ENCODE measurements around the gene TMPRSS11B. TPM values are rescaled to one million over a fixed set of nuclear protein-coding genes. Genes with fewer than 3 reads are reported as not detected.

TMPRSS11B gene
- total RNA-seq, 1 donor from 2014 or later: not detected

GRCh38 chr4:68272380-68272779, 26.9 kb upstream of the TMPRSS11B start:
- Mint-ChIP-seq H3K27me3 (ENCODE audit: unreplicated experiment) (peaks cover 2% of the 10 kb centered on the region), H3K4me3 (ENCODE audit: unreplicated experiment) (peak overlapping the region; percentile 76), H3K9me3 (ENCODE audit: unreplicated experiment) (peaks cover 4% of the 10 kb centered on the region), H3K4me1 (ENCODE audit: low read depth, unreplicated experiment) (no peaks in the 10 kb centered on the region), H3K27ac (ENCODE audit: unreplicated experiment) (no peak overlapping the region), H3K36me3 (ENCODE audit: unreplicated experiment) (no peaks in the 10 kb centered on the region)
- TF ChIP-seq CTCF (IDR thresholded peaks at IDR 0.05; ENCODE audit: partially characterized antibody, unreplicated experiment): no peak
- no peak for DNase-seq

DNA sequence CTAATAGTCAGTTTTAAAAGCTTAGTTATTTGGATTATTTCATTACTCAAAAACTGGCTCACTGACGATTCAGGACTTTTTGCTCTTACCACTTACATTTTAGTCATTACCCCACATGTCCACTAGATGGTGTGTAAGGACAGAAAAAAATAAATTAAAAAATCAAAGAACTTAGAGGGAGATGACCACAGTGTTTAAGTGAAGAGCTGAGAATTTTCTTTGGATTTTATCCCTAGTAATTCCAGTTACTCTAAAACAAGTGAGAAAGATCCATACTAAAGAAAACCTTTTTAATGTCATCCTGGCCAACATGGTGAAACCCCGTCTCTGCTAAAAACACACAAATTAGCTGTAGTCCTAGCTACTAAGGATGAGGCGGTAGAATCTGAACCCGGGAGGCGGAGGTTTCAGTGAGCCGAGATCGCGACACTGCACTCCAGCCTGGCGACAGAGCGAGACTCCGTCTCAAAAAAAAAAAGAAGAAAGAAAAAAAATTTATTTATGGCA, 26.4 kb upstream of the TMPRSS11B start:
- peak; percentile 88 for TF ChIP-seq CTCF (IDR thresholded peaks at IDR 0.05; ENCODE audit: partially characterized antibody, unreplicated experiment)
- DNase-seq: no peak
- Mint-ChIP-seq H3K36me3 (ENCODE audit: unreplicated experiment) (no peaks in the 10 kb centered on the region), H3K27ac (ENCODE audit: unreplicated experiment) (no peak overlapping the region), H3K4me1 (ENCODE audit: low read depth, unreplicated experiment) (no peaks in the 10 kb centered on the region), H3K9me3 (ENCODE audit: unreplicated experiment) (peaks cover 4% of the 10 kb centered on the region), H3K4me3 (ENCODE audit: unreplicated experiment) (peak overlapping the region; percentile 76), H3K27me3 (ENCODE audit: unreplicated experiment) (peaks cover 2% of the 10 kb centered on the region)

DNA sequence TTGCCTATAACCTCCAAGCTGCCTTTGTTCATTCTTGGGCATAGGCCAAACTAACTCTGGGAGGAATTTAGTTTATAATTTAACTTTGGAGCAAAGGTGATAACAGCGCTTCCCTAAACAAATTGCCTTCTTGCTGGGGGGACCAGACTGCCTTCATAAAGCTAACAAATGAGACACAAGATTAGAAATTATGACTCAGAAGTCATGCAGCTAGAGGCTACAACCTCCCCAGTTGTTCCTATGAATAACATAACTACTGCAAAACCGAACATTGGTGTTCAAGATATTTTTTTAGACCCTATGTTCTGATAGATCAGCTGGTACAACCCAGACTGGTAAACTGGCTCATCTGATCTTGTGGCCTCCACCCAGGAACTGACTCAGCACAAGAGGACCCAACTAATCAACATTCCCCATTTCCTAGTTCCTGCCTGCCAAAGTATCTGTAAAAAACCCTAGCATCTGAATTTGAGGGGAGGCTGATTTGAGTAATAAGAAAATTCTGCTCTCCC, 22.0 kb upstream of the TMPRSS11B start:
- Mint-ChIP-seq H3K4me3 (ENCODE audit: unreplicated experiment) (no peak overlapping the region), H3K9me3 (ENCODE audit: unreplicated experiment) (peaks cover 5% of the 10 kb centered on the region), H3K36me3 (ENCODE audit: unreplicated experiment) (no peaks in the 10 kb centered on the region), H3K4me1 (ENCODE audit: low read depth, unreplicated experiment) (no peaks in the 10 kb centered on the region), H3K27me3 (ENCODE audit: unreplicated experiment) (no peaks in the 10 kb centered on the region), H3K27ac (ENCODE audit: unreplicated experiment) (no peak overlapping the region)
- DNase-seq: no peak
- no peak for TF ChIP-seq CTCF (IDR thresholded peaks at IDR 0.05; ENCODE audit: partially characterized antibody, unreplicated experiment)

DNA sequence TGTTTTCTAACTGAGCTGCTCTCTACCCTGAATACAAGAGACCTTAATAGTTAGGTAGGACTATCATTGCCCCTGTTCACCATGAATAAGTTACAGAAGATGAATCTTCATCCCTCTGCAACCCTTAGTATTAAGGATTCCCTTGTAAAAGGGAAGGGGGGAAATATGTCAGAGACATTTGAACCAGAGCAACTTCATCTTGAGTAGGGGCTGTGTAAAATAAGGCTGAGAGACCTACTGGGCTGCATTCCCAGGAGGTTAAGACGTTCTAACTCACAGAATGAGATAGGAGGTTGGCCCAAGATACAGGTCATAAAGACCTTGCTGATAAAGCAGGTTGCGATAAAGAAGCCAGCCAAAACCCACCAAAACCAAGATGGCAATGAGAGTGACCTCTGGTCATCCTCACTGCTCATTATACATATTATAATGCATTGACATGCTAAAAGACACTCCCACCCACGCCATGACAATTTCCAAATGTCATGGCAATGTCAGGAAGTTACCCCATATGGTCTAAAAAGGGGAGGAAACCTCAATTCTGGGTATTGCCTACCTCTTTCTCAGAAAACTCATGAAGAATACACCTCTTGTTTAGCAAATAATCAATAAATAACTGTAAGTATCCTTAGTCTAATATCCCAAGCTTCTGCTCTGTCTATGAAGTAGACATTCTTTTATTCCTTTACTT, 19.5 kb upstream of the TMPRSS11B start:
- Mint-ChIP-seq H3K4me3 (ENCODE audit: unreplicated experiment) (no peak overlapping the region), H3K9me3 (ENCODE audit: unreplicated experiment) (peaks cover 5% of the 10 kb centered on the region)

More for the DNA sequence above, 19.5 kb upstream of the TMPRSS11B start:
- no peak for DNase-seq
- H3K27ac Mint-ChIP-seq (ENCODE audit: unreplicated experiment): no peak overlapping the region
- H3K27me3 Mint-ChIP-seq (ENCODE audit: unreplicated experiment): no peaks in the 10 kb centered on the region
- TF ChIP-seq CTCF (IDR thresholded peaks at IDR 0.05; ENCODE audit: partially characterized antibody, unreplicated experiment): no peak
- H3K36me3 Mint-ChIP-seq (ENCODE audit: unreplicated experiment): no peaks in the 10 kb centered on the region
- H3K4me1 Mint-ChIP-seq (ENCODE audit: low read depth, unreplicated experiment): no peaks in the 10 kb centered on the region
